Aorta (tissue), 5 donors: ENCODE measurements around the gene USP33. TPM values are rescaled to one million over a fixed set of nuclear protein-coding genes. Genes with fewer than 3 reads are reported as not detected.
"Not testable (repeated sequence)": the region's sequence is repeated elsewhere in the genome, so short reads cannot be mapped to it uniquely, and the experiment has no call there.

Source experiments
- ATAC-seq: fragments of 200-7000 bp; cut with Tn5 transposase; one replicate; pipeline ENCODE4 v1.9.1; 2022; ENCODE audit warnings: moderate library complexity; ENCODE audit not compliant: low FRiP score
- DNase-seq, 2 donors: peaks; one replicate each; pipeline ENCODE4 v3.0.0-alpha.2; 2020
- H3K27ac ChIP-seq, 2 donors: one replicate each; pipeline ENCODE4 v1.5.1; 2013; ENCODE audit warnings: low read length in 2 of 2, mild to moderate bottlenecking in 2 of 2, moderate library complexity in 2 of 2, control low read depth in 1 of 2, inconsistent platforms in 1 of 2, low read depth in 1 of 2
- H3K27me3 ChIP-seq, 2 donors: one replicate each; pipeline ENCODE4 v1.6.1; 2013; ENCODE audit warnings: control low read depth in 1 of 2, low read length in 1 of 2, mild to moderate bottlenecking in 1 of 2, moderate library complexity in 1 of 2; ENCODE audit not compliant: insufficient read depth in 2 of 2, control insufficient read depth in 1 of 2
- H3K36me3 ChIP-seq, 2 donors: one replicate each; pipeline ENCODE4 v1.6.1; 2013; ENCODE audit warnings: control low read depth in 1 of 2, low read length in 1 of 2, mild to moderate bottlenecking in 1 of 2; ENCODE audit not compliant: insufficient read depth in 2 of 2, control insufficient read depth in 1 of 2
- H3K4me1 ChIP-seq, 2 donors: one replicate each; pipeline ENCODE4 v1.6.1; 2013; ENCODE audit warnings: low read length in 2 of 2, control low read depth in 1 of 2, mild to moderate bottlenecking in 1 of 2, moderate library complexity in 1 of 2; ENCODE audit not compliant: insufficient read depth in 2 of 2, control insufficient read depth in 1 of 2
- H3K4me3 ChIP-seq, 2 donors: one replicate each; pipeline ENCODE4 v1.5.1; 2013; ENCODE audit warnings: low read length in 2 of 2, control low read depth in 1 of 2, mild to moderate bottlenecking in 1 of 2
- H3K9me3 ChIP-seq: one replicate; pipeline ENCODE4 v1.6.1; 2013; ENCODE audit warnings: mild to moderate bottlenecking, low read length; ENCODE audit not compliant: control insufficient read depth
- WGBS, 2 donors: extraction: QIAGEN DNeasy Blood & Tissue Kit; methylation state at CpG; one replicate each; pipeline ENCODE4 v1.1.7; 2013; 5-methylcytosine and 5-hydroxymethylcytosine counted together
- intact Hi-C, 2 donors: fragments of 100-400 bp; cut with DNase I; formaldehyde crosslinking; loops; one replicate each; pipeline versions ENCODE4 v1.14.2 to v1.15.0; 2022
- polyA plus RNA-seq, 2 donors: library from polyadenylated mRNA; stranded (reverse); fragments of 200-250 nt; gene quantifications; one replicate each; pipeline ENCODE4 v1.2.3, GENCODE V29; 2013
- total RNA-seq, 2 donors: library from RNA; stranded (reverse); fragmentation: NEBNext Ultra II Directional; extraction: Animal tissue kit (Norgen Biotek cat#: 25700); gene quantifications; one replicate each; pipeline ENCODE4 v1.2.1, GENCODE V29; 2021
- donor health status: healthy with polysubstance abuse.
- donor health status: Bipolar disorder and iron deficiency.
- donor health status: DM: no; HTN: no; CAD: no.
- donor health status: DM: no; HTN: no; CAD: no.
- donor health status: DM: yes; HTN: yes; CAD: no.

Gene USP33
- total and polyA plus RNA-seq, 4 donors, result 18.4 to 74.6 (median 47.4) TPM

- DNase-seq, result no peak
- no peak overlapping the region for H3K27ac ChIP-seq
- H3K9me3 ChIP-seq, result no peaks in the 10 kb centered on the region
- peaks cover 4 to 9% of the 10 kb centered on the region in 2 donors for H3K36me3 ChIP-seq
- H3K27me3 ChIP-seq, result no peaks in the 10 kb centered on the region
- H3K4me1 ChIP-seq, result no peaks in the 10 kb centered on the region
- WGBS, 2 donors, result 83 to 84% methylated on average over 3 of the region's 3 CpGs
- no peak overlapping the region for H3K4me3 ChIP-seq
- no peak for ATAC-seq
- intact Hi-C loops, result no loop called here
Measured at GRCh38 chr1:77709727-77710126, 49.9 kb downstream of the USP33 start.

GRCh38 chr1:77706321-77706720 is 53.3 kb downstream of the USP33 start:
- no peaks in the 10 kb centered on the region for H3K27me3 ChIP-seq
- H3K4me1 ChIP-seq, result no peaks in the 10 kb centered on the region
- DNase-seq (no peak), ATAC-seq (no peak)
- intact Hi-C loops, result no loop called here
- H3K9me3 ChIP-seq, result no peaks in the 10 kb centered on the region
- no peak overlapping the region for H3K4me3 ChIP-seq
- 94 to 97% methylated on average over 4 of the region's 4 CpGs for WGBS, 2 donors
- H3K36me3 ChIP-seq, result peaks cover 4 to 5% of the 10 kb centered on the region in 2 donors
- no peak overlapping the region for H3K27ac ChIP-seq

GRCh38 chr1:77704736-77705135 is 54.9 kb downstream of the USP33 start:
- no peak for ATAC-seq
- no peak overlapping the region for H3K27ac ChIP-seq
- peaks cover 4 to 8% of the 10 kb centered on the region in 2 donors for H3K36me3 ChIP-seq
- no peak for DNase-seq
- intact Hi-C loops, result no loop called here
- 35 to 47% methylated on average over 2 of the region's 2 CpGs for WGBS, 2 donors
- no peaks in the 10 kb centered on the region for H3K9me3 ChIP-seq
- no peak overlapping the region for H3K4me3 ChIP-seq
- no peaks in the 10 kb centered on the region for H3K27me3 ChIP-seq
- H3K4me1 ChIP-seq, result no peaks in the 10 kb centered on the region

GRCh38 chr1:77699673-77700072 is 60.0 kb downstream of the USP33 start:
- intact Hi-C loops, DNase-seq, H3K36me3 ChIP-seq: not testable (repeated sequence)

GRCh38 chr1:77697441-77697840 is 62.2 kb downstream of the USP33 start:
- no peak for ATAC-seq
- 75 to 84% methylated on average over 3 of the region's 3 CpGs for WGBS, 2 donors

More at GRCh38 chr1:77699673-77700072, 60.0 kb downstream of the USP33 start:
- H3K4me3 ChIP-seq, H3K9me3 ChIP-seq, H3K4me1 ChIP-seq, H3K27me3 ChIP-seq, ATAC-seq, H3K27ac ChIP-seq: not testable (repeated sequence)
- 93 to 99% methylated on average over 1 of the region's 1 CpG for WGBS, 2 donors

DNA sequence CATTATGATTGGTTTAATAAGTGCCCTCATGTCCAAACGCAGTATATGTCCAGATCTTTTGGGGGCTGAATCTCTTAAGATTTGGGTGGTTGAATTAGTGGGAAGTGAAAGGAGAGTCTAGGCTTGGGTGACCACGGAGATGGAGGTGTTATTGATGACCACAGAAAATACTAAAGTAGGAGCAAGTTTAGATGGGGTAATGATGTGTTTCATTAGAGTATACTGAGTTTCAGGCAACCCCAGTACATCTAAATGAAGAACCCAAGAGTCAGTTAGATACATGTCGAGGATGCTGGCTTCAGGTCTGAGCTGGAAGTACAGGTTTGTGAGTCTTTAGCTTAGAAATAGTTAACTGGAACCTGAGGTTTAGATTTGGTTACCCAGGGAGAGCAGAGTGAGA is 70.7 kb downstream of the USP33 start:
- intact Hi-C loops, result loop anchor here in 1 of 2 donors (10.0 kb wide), 2 partner anchors 196 to 1614 kb away; partner anchors contain the start of genes NEXN and ST6GALNAC3
- H3K4me1 ChIP-seq, result no peaks in the 10 kb centered on the region
- 90 to 92% methylated on average over 3 of the region's 3 CpGs for WGBS, 2 donors
- H3K27me3 ChIP-seq, result no peaks in the 10 kb centered on the region
- H3K27ac ChIP-seq, result no peak overlapping the region
- no peak for ATAC-seq
- no peaks in the 10 kb centered on the region for H3K9me3 ChIP-seq
- H3K4me3 ChIP-seq, result no peak overlapping the region
- no peak for DNase-seq
- H3K36me3 ChIP-seq, result peaks cover 0 to 3% of the 10 kb centered on the region in 2 donors

More at GRCh38 chr1:77697441-77697840, 62.2 kb downstream of the USP33 start:
- no peak for DNase-seq
- H3K36me3 ChIP-seq, result peaks cover 0 to 6% of the 10 kb centered on the region in 2 donors
- no peaks in the 10 kb centered on the region for H3K27me3 ChIP-seq
- H3K9me3 ChIP-seq, result no peaks in the 10 kb centered on the region
- intact Hi-C loops, result no loop called here
- no peak overlapping the region for H3K27ac ChIP-seq
- H3K4me1 ChIP-seq, result no peaks in the 10 kb centered on the region
- H3K4me3 ChIP-seq, result no peak overlapping the region

DNA sequence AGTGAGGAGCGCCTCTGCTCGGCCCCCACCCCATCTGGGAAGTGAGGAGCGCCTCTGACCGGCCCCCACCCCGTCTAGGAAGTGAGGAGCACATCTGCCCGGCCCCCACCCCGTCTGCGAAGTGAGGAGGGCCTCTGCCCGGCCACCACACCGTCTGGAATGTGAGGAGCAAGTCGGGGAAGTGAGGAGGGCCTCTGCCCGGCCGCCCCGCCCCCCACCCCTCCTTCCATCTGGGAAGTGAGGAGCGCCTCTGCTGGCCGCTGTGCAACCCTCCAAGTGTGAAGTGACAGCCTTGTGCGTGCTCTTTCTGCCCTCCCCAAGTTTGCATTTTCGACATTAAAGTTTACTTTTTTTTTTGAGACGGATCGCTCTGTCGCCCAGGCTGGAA is 72.1 kb downstream of the USP33 start:
- no peaks in the 10 kb centered on the region for H3K9me3 ChIP-seq
- DNase-seq (peak in 1 of 2 donors; percentile 52), ATAC-seq (no peak)
- no peak overlapping the region for H3K27ac ChIP-seq
- intact Hi-C loops, result loop anchor here in 1 of 2 donors (10.0 kb wide), 2 partner anchors 197 to 1613 kb away; partner anchors contain the start of genes NEXN and ST6GALNAC3
- no peaks in the 10 kb centered on the region for H3K27me3 ChIP-seq
- no peak overlapping the region for H3K4me3 ChIP-seq
- WGBS, 2 donors, result 17 to 26% methylated on average over 19 to 21 of the region's 21 CpGs
- H3K4me1 ChIP-seq, result no peaks in the 10 kb centered on the region
- H3K36me3 ChIP-seq, result no peaks in the 10 kb centered on the region

DNA sequence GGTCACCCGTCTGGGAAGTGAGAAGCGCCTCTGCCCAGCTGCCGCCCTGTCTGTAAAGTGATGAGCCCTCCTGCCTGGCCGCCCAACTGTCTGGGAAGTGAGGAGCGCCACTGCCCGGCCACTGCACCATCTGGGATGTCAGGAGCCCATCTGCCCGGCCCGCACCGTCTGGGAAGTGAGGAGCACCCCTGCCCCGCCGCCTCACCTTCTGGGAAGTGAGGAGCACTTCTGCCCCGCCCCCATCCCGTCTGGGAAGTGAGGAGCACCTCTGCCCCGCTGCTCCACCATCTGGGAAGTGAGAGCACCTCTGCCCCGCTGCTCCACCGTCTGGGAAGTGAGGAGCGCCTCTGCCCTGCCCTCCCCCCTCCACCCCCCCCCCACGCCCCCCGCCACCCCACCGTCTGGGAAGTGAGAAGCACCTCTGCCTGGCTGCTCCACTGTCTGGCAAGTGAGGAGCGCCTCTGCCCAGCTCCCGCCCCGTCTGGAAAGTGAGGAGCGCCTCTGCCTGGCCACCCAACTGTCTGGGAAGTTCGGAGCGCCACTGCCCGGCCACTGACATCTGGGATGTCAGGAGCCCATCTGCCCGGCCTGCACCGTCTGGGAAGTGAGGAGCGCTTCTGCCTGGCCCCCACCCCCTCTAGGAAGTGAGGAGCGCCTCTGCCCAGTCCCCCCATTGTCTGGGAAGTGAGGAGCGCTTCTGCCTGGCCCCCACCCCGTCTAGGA is 72.7 kb downstream of the USP33 start:
- 84 to 87% methylated on average over 26 to 33 of the region's 33 CpGs for WGBS, 2 donors

More for the DNA sequence above, 72.7 kb downstream of the USP33 start:
- Histone ChIP-seq H3K27me3 (no peaks in the 10 kb centered on the region), H3K9me3 (no peaks in the 10 kb centered on the region), H3K4me1 (no peaks in the 10 kb centered on the region), H3K27ac (no peak overlapping the region), H3K36me3 (no peaks in the 10 kb centered on the region), H3K4me3 (no peak overlapping the region)
- DNase-seq (peak in 1 of 2 donors; percentile 51), ATAC-seq (no peak)
- intact Hi-C loops, result loop anchor here in 1 of 2 donors (10.0 kb wide), 2 partner anchors 198 to 1612 kb away; partner anchors contain the start of genes NEXN and ST6GALNAC3
